OCI-LY3 (cell line): ENCODE measurements around the gene ANKRD9.
"Not testable (repeated sequence)": the region's sequence is repeated elsewhere in the genome, so short reads cannot be mapped to it uniquely, and the experiment has no call there.

Experiments used
- EZH2phosphoT487 ChIP-seq: fragments of 200-600 bp; shearing (Covaris generic); IDR thresholded peaks from 2 replicates; pipeline ENCODE4 v1.6.1; 2018; ENCODE audit warnings: antibody characterized with exemption, mixed run types, low read depth
- TF ChIP-seq, protein P1 (sequence below): fragments of 200-600, 300-600 bp; sonication (generic); IDR thresholded peaks from 2 replicates; pipeline ENCODE4 v1.5.1; 2014; ENCODE audit warnings: antibody characterized with exemption, low read length, low read depth

GRCh38 chr14:102519709-102520108 is 10.1 kb upstream of the ANKRD9 start:
- TF ChIP-seq, protein P1, sequence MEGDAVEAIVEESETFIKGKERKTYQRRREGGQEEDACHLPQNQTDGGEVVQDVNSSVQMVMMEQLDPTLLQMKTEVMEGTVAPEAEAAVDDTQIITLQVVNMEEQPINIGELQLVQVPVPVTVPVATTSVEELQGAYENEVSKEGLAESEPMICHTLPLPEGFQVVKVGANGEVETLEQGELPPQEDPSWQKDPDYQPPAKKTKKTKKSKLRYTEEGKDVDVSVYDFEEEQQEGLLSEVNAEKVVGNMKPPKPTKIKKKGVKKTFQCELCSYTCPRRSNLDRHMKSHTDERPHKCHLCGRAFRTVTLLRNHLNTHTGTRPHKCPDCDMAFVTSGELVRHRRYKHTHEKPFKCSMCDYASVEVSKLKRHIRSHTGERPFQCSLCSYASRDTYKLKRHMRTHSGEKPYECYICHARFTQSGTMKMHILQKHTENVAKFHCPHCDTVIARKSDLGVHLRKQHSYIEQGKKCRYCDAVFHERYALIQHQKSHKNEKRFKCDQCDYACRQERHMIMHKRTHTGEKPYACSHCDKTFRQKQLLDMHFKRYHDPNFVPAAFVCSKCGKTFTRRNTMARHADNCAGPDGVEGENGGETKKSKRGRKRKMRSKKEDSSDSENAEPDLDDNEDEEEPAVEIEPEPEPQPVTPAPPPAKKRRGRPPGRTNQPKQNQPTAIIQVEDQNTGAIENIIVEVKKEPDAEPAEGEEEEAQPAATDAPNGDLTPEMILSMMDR: not testable (repeated sequence)
- not testable (repeated sequence) for TF ChIP-seq EZH2phosphoT487
